ENCODE results near the gene MAN1C1. TPM values are rescaled to one million over a fixed set of nuclear protein-coding genes. Genes with fewer than 3 reads are reported as not detected.

Gene MAN1C1
- total RNA-seq, 1 experiment from 2014 or later, result 9.3 TPM

DNA sequence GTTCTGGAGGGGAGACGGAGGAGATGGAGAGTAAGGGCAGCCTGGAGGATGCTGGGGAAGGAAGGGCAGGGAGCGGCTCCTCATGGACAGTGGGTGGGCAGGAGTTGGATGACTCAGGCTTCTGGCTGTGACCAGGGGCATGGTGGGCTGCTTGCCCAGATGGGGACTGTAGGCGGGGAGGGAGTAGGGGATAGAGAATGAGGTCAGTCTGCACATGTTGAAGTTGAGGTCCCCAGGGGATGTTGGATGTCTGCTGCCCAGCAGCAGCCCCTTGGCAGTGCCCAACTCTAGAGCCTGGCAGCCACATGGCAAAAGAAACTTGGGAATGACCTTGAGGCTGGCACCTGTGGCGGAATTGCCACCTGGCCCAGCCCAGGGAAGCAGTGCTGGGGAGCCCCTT, 189.8 kb downstream of the MAN1C1 start:
- Mint-ChIP-seq H3K27ac (no peak overlapping the region), H3K4me3 (no peak overlapping the region), H3K4me1 (peaks cover 11 to 24% of the 10 kb centered on the region in 2 experiments), H3K27me3 (ENCODE audit: low read depth) (no peaks in the 10 kb centered on the region), H3K36me3 (ENCODE audit: insufficient read depth in 1 of 3, low read depth in 3 of 3) (peaks cover 10 to 49% (median 25%) of the 10 kb centered on the region in 3 experiments; a peak in 6 of 7 replicates), H3K9me3 (no peaks in the 10 kb centered on the region)
- no peaks in the 10 kb centered on the region for H3K79me1 ChIP-seq (ENCODE audit: insufficient read depth, low read depth, low read length, poor library complexity, severe bottlenecking)
- no peak overlapping the region for H4K8ac ChIP-seq (replicated peaks; ENCODE audit: insufficient read length, low read depth, low read length)
- H2BK5ac ChIP-seq (ENCODE audit: insufficient read length, low read length), result no peak overlapping the region
- H3K9me3 ChIP-seq (ENCODE audit: control insufficient read depth, low read depth, low read length), result no peaks in the 10 kb centered on the region
- no peak overlapping the region for H3K9ac ChIP-seq (ENCODE audit: extremely low read depth, insufficient read length, low read length)
- no peak for DNase-seq
- no peak overlapping the region for H2BK15ac ChIP-seq (ENCODE audit: low read depth, low read length)
- H3K4me1 ChIP-seq (ENCODE audit: insufficient read depth, low read length), result no peaks in the 10 kb centered on the region
- H4K20me1 ChIP-seq (ENCODE audit: control insufficient read depth, insufficient read depth, insufficient read length), result no peaks in the 10 kb centered on the region
- H2AK5ac ChIP-seq (ENCODE audit: insufficient read length, low read length), result no peak overlapping the region
- no peak overlapping the region for H3K4me2 ChIP-seq (ENCODE audit: insufficient read depth, insufficient read length, low read length)
- no peak overlapping the region for H2BK120ac ChIP-seq (ENCODE audit: low read depth, low read length, poor library complexity, severe bottlenecking)
- TF ChIP-seq, protein P1, sequence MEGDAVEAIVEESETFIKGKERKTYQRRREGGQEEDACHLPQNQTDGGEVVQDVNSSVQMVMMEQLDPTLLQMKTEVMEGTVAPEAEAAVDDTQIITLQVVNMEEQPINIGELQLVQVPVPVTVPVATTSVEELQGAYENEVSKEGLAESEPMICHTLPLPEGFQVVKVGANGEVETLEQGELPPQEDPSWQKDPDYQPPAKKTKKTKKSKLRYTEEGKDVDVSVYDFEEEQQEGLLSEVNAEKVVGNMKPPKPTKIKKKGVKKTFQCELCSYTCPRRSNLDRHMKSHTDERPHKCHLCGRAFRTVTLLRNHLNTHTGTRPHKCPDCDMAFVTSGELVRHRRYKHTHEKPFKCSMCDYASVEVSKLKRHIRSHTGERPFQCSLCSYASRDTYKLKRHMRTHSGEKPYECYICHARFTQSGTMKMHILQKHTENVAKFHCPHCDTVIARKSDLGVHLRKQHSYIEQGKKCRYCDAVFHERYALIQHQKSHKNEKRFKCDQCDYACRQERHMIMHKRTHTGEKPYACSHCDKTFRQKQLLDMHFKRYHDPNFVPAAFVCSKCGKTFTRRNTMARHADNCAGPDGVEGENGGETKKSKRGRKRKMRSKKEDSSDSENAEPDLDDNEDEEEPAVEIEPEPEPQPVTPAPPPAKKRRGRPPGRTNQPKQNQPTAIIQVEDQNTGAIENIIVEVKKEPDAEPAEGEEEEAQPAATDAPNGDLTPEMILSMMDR (conservative IDR thresholded peaks at IDR 0.05), result no peak
- H4K91ac ChIP-seq (ENCODE audit: insufficient read length, low read depth, low read length), result no peak overlapping the region
- H3K14ac ChIP-seq (ENCODE audit: insufficient read depth, low read length), result no peak overlapping the region; the same call in 1 of the 2 replicates
- H2AFZ ChIP-seq (ENCODE audit: low read length), result no peak overlapping the region
- no peaks in the 10 kb centered on the region for H3K79me2 ChIP-seq (ENCODE audit: insufficient read depth, low read length)
- no peak overlapping the region for H2BK20ac ChIP-seq (ENCODE audit: low read depth, low read length, poor library complexity, severe bottlenecking)
- no peak overlapping the region for H3K23ac ChIP-seq (ENCODE audit: insufficient read length, low read depth, low read length)
- H2BK12ac ChIP-seq (ENCODE audit: insufficient read length, low read depth, low read length), result no peak overlapping the region
- WGBS (ENCODE audit: extremely low coverage, insufficient read length, low lambda C conversion rate), result no CpG with 5 or more reads among the region's 4 CpGs
- H3K56ac ChIP-seq (ENCODE audit: insufficient read length, low read depth, low read length), result no peak overlapping the region
- H3K4ac ChIP-seq (ENCODE audit: low read depth, low read length), result no peak overlapping the region
- no peaks in the 10 kb centered on the region for H3K27me3 ChIP-seq (ENCODE audit: insufficient read depth, low read length)
- no peak overlapping the region for H3T11ph ChIP-seq (ENCODE audit: low read length)
- no peaks in the 10 kb centered on the region for H3K23me2 ChIP-seq (ENCODE audit: insufficient read length, low read depth, low read length, poor library complexity, severe bottlenecking)
- no peak overlapping the region for H3K18ac ChIP-seq (ENCODE audit: insufficient read length, low read depth, low read length)
- no peak overlapping the region for H3K27ac ChIP-seq (ENCODE audit: insufficient read length, low read depth, low read length)
- H4K5ac ChIP-seq (ENCODE audit: insufficient read length, low read depth, low read length), result no peak overlapping the region
